Cardiac muscle cell (in vitro differentiated cells and primary cell): ENCODE results near the gene NOD1. TPM values are rescaled to one million over a fixed set of nuclear protein-coding genes. Genes with fewer than 3 reads are reported as not detected.

Experiments used
- DNase-seq, 2 donors: peaks; one replicate each; pipeline versions ENCODE4 v3.0.0 to v3.0.0-alpha.2; 2010 to 2017; ENCODE audit warnings: low read depth in 1 of 2, low spot score in 1 of 2
- H3K27ac ChIP-seq: fragments of 200-600 bp; sonication (generic); 2 replicates; pipeline ENCODE4 v1.5.1; 2016
- H3K27me3 ChIP-seq: fragments of 200-600 bp; sonication (generic); 2 replicates; pipeline ENCODE4 v1.6.0; 2016; ENCODE audit warnings: control low read depth
- H3K36me3 ChIP-seq: fragments of 200-600 bp; sonication (generic); 2 replicates; pipeline ENCODE4 v1.5.1; 2016; ENCODE audit warnings: control low read depth
- H3K4me1 ChIP-seq: fragments of 200-600 bp; sonication (generic); 2 replicates; pipeline ENCODE4 v1.8.1; 2017; ENCODE audit warnings: low read depth, mild to moderate bottlenecking, mixed run types
- H3K4me3 ChIP-seq: fragments of 200-600 bp; sonication (generic); 2 replicates; pipeline ENCODE4 v1.5.1; 2016; ENCODE audit warnings: mild to moderate bottlenecking
- H3K9me3 ChIP-seq: fragments of 200-600 bp; sonication (generic); 2 replicates; pipeline ENCODE4 v1.5.1; 2017; ENCODE audit warnings: low read depth, mild to moderate bottlenecking, control low read depth
- polyA plus RNA-seq: library from polyadenylated mRNA; unstranded; fragments of >200 nt; fragmentation: Nextera tagmentation; extraction: Ambion mirVana; gene quantifications from 2 replicates; pipeline ENCODE4 v1.2.1, GENCODE V29; 2016
- total RNA-seq: library from RNA; depleted of rRNA; stranded (reverse); fragments of >200 nt; gene quantifications from 2 replicates; pipeline ENCODE4 v1.2.3, GENCODE V29; 2016
- TF ChIP-seq, protein P1 (sequence below): IDR thresholded peaks from 2 replicates; pipeline ENCODE4 v1.5.1; 2012; ENCODE audit warnings: low read depth, mild to moderate bottlenecking, low read length

NOD1 gene
- total and polyA plus RNA-seq, 2 experiments from 2014 or later = 20.3 to 79.6 TPM

DNA sequence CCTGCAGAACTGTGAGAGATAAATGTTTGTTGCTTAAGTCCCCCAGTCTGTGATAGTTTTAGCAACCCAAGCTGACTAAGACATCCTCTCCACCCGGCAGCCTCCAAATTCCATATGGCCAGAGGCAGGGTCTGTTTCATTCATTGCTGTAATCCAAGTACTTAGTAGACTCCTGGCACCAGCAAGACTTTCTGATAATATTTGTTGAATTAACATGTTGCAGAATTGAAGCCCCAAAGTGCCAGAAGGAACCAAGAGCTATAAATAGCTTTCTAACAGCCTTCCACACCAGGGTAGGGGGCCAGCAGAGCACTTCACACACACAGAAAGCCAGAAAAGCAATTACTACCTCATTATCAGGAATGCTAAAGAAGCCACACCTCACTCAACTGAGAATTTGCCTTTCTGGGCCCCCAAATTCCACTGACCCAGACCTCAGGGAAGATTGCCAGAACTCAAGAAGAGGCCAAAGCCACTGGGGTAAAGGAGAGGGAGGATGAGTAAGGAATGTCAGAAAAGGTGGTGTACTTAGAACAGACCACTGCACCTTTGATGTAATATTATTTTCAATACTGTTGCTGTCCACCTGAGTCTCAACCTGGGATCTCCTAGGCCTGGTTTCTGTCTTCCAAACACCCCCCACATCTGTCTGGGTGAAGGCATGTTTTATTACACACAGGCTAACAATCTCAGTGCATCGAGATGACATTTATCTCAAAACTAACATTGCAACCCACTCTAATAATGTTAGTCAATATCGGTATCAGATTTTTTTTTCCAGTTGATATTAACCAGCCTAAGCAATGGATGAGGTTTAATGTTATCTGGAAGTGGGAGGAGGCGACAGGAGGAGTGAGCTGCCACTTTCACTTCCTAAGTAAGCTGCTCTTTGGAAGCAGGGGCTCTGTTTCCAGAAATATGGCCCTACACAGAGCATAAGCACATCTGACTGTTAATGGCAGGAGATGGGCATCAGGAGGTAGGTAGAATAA, 5.5 kb downstream of the NOD1 start:
- TF ChIP-seq, protein P1, sequence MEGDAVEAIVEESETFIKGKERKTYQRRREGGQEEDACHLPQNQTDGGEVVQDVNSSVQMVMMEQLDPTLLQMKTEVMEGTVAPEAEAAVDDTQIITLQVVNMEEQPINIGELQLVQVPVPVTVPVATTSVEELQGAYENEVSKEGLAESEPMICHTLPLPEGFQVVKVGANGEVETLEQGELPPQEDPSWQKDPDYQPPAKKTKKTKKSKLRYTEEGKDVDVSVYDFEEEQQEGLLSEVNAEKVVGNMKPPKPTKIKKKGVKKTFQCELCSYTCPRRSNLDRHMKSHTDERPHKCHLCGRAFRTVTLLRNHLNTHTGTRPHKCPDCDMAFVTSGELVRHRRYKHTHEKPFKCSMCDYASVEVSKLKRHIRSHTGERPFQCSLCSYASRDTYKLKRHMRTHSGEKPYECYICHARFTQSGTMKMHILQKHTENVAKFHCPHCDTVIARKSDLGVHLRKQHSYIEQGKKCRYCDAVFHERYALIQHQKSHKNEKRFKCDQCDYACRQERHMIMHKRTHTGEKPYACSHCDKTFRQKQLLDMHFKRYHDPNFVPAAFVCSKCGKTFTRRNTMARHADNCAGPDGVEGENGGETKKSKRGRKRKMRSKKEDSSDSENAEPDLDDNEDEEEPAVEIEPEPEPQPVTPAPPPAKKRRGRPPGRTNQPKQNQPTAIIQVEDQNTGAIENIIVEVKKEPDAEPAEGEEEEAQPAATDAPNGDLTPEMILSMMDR = no peak
- DNase-seq = peak; percentile 53 to 94
- Histone ChIP-seq H3K4me1 (peaks cover 96% of the 10 kb centered on the region), H3K27ac (peak overlapping the region; percentile 61), H3K9me3 (no peaks in the 10 kb centered on the region), H3K4me3 (no peak overlapping the region), H3K27me3 (no peaks in the 10 kb centered on the region), H3K36me3 (no peaks in the 10 kb centered on the region)

DNA sequence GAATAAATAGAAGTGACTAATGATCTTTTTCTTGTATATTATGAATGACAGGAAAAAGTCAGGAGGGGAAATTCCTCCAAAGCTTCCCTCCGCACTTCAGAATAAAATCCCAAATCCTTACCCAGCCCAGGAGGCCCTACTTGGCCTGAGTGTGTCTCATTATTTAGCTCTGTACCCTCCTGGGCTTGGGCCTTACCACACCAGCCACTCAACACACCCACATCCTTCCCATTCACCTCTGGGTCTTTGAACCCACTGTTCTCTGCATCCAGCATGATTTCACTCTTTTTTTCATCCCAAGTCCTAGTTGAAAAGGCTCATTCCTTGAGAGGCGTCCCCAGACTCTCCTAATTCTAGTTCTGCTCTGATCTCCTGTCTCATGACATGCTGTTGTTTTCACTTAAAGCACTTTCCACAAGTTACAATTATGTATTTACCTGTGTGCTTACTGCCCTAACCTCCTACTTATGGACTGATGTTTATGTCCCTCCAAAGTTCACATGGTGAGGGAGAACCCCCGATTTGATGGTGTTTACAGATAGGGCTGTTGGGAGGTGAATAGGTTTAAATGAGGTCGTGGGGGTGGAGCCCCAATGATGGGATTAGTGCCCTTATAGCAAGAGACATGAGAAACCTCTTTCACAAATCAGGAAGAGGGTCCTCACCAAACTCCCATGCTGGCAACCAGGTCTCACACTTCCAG, 6.4 kb downstream of the NOD1 start:
- DNase-seq = no peak
- peaks cover 88% of the 10 kb centered on the region for H3K4me1 ChIP-seq
- H3K4me3 ChIP-seq = no peak overlapping the region
- H3K9me3 ChIP-seq = no peaks in the 10 kb centered on the region
- H3K36me3 ChIP-seq = no peaks in the 10 kb centered on the region
- H3K27ac ChIP-seq = peak overlapping the region; percentile 61
- no peaks in the 10 kb centered on the region for H3K27me3 ChIP-seq
- TF ChIP-seq, protein P1 = no peak

DNA sequence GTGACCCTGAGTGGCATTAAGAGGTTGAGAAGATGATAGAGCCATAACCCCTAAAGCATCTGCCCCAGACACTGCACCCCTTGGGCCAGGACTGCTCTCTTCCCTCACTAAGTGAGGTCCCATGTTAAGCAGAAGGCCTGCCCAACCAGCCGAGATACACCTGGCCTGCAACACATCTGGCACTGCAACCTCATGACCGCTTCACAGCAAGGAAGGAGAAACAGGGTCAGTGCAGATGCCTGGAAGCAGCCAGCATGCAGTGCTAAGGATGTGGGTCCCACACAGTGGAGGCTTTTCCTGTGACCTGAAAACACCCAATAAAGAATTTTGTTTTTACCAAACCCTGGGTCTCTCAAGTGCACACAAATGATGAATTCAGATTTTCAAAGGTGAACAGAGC, 7.4 kb downstream of the NOD1 start:
- H3K9me3 ChIP-seq = no peaks in the 10 kb centered on the region
- TF ChIP-seq, protein P1 = no peak
- H3K27ac ChIP-seq = peak overlapping the region; percentile 61
- no peak overlapping the region for H3K4me3 ChIP-seq
- peaks cover 82% of the 10 kb centered on the region for H3K4me1 ChIP-seq
- no peak for DNase-seq
- no peaks in the 10 kb centered on the region for H3K36me3 ChIP-seq
- no peaks in the 10 kb centered on the region for H3K27me3 ChIP-seq

DNA sequence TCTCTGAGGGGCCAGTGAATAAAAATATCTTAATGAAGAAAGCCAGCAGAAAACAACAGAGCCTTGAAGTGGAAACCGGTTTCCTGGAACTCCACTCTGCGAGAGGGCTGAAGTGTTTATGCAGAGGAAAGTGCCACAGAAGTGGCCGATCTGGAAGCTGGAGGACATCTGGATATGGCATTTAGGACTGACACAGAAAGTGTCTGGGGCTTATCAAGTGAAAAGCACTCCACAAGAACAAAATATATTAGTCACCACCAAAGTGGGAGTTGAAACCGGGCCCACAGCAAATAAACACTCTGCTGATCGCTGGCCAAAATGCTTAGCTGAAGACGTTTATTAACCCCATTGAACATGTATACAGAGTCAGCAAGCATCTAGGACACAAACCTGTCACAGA, 7.8 kb downstream of the NOD1 start:
- Histone ChIP-seq H3K36me3 (no peaks in the 10 kb centered on the region), H3K27ac (peak overlapping the region; percentile 61), H3K4me1 (peaks cover 82% of the 10 kb centered on the region), H3K27me3 (no peaks in the 10 kb centered on the region), H3K9me3 (no peaks in the 10 kb centered on the region), H3K4me3 (no peak overlapping the region)
- TF ChIP-seq, protein P1 = no peak
- DNase-seq = peak; percentile 83 to 91

DNA sequence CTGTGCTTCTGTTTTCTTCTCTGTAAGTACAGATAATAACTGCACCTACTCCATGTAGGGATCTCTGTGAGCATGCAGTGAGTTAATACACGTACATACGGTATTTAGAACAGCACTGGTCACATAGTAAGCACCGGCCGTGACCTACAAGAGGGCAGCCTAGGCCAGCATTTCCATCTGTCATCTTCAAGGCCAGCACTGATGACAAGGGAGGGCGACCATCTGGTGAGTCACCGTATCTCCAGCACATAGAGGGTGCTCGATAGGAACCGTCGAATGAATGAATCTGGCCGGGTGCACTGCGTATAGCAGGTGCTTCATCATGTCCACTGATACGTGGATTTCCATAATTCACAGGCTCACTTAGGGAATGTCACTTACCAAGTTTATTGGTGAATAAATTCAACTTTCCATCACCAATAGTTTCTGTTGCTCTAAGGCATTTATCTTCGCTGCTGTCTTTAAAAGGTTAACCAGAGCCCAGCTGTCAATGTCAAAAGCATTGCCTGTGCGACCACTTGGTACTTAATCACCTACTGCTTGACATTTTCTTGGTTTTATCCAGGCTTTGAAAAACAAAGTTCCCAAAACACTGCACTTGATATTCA, 8.3 kb downstream of the NOD1 start:
- Histone ChIP-seq H3K27me3 (no peaks in the 10 kb centered on the region), H3K4me1 (peaks cover 82% of the 10 kb centered on the region), H3K27ac (peak overlapping the region; percentile 61), H3K4me3 (no peak overlapping the region), H3K9me3 (no peaks in the 10 kb centered on the region), H3K36me3 (no peaks in the 10 kb centered on the region)
- DNase-seq = peak; percentile 56 to 68
- TF ChIP-seq, protein P1 = no peak
